Upper lobe of left lung (tissue), 4 donors: Measurements from ENCODE around the gene ATP9A.

Experiments
- POLR2A ChIP-seq, 4 donors: fragments of 450-650 bp; IDR thresholded peaks; one replicate each; pipeline ENCODE4 v1.5.1; 2016 to 2017; ENCODE audit warnings: antibody characterized with exemption in 4 of 4, mild to moderate bottlenecking in 2 of 4
- TF ChIP-seq, protein P1 (sequence below), 6 experiments: fragments of 450-650 bp in 4 of 6; fragments of 200-600 bp in 2 of 6; sonication (generic) in 2 of 6; IDR thresholded peaks; one replicate each; pipeline ENCODE4 v1.5.1; 2016 to 2019; ENCODE audit warnings: antibody characterized with exemption in 6 of 6

DNA sequence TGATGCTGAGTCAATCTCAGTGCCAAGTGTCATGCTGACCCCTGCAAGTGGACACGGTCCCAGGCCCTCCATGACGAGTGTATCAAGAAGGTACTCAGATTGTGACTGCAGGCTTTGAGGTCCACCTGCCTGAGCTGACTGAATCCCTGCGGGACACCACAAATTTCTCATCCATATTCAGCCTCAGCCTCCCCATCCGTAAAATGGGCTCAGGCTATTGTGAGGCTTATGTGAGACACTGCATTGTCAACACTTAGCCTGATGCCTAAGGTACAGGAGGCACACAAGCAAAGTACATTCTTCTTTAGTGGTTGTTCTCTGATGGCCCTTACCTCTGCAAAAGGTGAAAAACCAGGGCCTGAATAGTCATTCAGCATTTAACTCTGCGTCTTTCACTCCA is 155.3 kb downstream of the ATP9A start:
- TF ChIP-seq, protein P1, sequence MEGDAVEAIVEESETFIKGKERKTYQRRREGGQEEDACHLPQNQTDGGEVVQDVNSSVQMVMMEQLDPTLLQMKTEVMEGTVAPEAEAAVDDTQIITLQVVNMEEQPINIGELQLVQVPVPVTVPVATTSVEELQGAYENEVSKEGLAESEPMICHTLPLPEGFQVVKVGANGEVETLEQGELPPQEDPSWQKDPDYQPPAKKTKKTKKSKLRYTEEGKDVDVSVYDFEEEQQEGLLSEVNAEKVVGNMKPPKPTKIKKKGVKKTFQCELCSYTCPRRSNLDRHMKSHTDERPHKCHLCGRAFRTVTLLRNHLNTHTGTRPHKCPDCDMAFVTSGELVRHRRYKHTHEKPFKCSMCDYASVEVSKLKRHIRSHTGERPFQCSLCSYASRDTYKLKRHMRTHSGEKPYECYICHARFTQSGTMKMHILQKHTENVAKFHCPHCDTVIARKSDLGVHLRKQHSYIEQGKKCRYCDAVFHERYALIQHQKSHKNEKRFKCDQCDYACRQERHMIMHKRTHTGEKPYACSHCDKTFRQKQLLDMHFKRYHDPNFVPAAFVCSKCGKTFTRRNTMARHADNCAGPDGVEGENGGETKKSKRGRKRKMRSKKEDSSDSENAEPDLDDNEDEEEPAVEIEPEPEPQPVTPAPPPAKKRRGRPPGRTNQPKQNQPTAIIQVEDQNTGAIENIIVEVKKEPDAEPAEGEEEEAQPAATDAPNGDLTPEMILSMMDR (IDR thresholded peaks at IDR 0.05), result no peak
- TF ChIP-seq POLR2A (IDR thresholded peaks at IDR 0.05), result no peak
